ENCODE data around the gene SPATA18. TPM values are rescaled to one million over a fixed set of nuclear protein-coding genes. Genes with fewer than 3 reads are reported as not detected.

SPATA18 gene
- total and polyA plus RNA-seq, 2 of the 13 experiments (the other 11 are each of a cell fraction or from before 2014, with no cell fraction given), result 5.7 to 13.2 TPM

GRCh38 chr4:52054254-52054653 is 3.1 kb downstream of the SPATA18 start (continued):
- TF ChIP-seq ZMAT3 (CRISPR knock-in tag; conservative IDR thresholded peaks at IDR 0.05) (no peak), ZNF670 (CRISPR knock-in tag; IDR thresholded peaks at IDR 0.05; ENCODE audit: borderline replicate concordance) (no peak), DZIP1 (CRISPR knock-in tag; IDR thresholded peaks at IDR 0.05) (no peak), ZNF567 (CRISPR knock-in tag; IDR thresholded peaks at IDR 0.05; ENCODE audit: borderline replicate concordance) (no peak), ZNF674 (CRISPR knock-in tag; IDR thresholded peaks at IDR 0.05; ENCODE audit: low read depth) (no peak), TBX2 (CRISPR knock-in tag; IDR thresholded peaks at IDR 0.05; ENCODE audit: borderline replicate concordance) (no peak)

- no peaks in the 10 kb centered on the region for H3K27me3 ChIP-seq (ENCODE audit: control insufficient read depth in 1 of 2, insufficient read depth in 2 of 2, low read length in 2 of 2)
- no TSS peak for BruUV-seq (replicated peaks)
- TF ChIP-seq RFXANK (CRISPR knock-in tag; IDR thresholded peaks at IDR 0.05), result no peak
- H3K79me2 ChIP-seq (ENCODE audit: insufficient read depth, low read length), result no peaks in the 10 kb centered on the region
- peaks cover 14% of the 10 kb centered on the region for H3K4me1 ChIP-seq (ENCODE audit: insufficient read depth, low read length)
- no peak overlapping the region for H3K4me3 ChIP-seq (replicated peaks in 1 of 3; ENCODE audit: insufficient read depth in 1 of 3, low read depth in 2 of 3, low read length in 3 of 3)
- intact Hi-C loops (cut with micrococcal nuclease; ENCODE audit: unreplicated experiment) (no loop called here), in situ Hi-C loops (cut with HindIII; ENCODE audit: extremely low pct_ligation_motif_present, low pct_unique_long_range_greater_than_20kb) (no loop called here)
- DNase-seq (ENCODE audit: low spot score), result no peak
- H3K36me3 ChIP-seq (replicated peaks in 1 of 2; ENCODE audit: control insufficient read depth in 1 of 2, insufficient read depth in 2 of 2, low read length in 2 of 2), result 0 out of 5 replicates have a peak, but pooled peaks cover 0 to 5% of the 10 kb centered on the region in 2 experiments
- no peaks in the 10 kb centered on the region for H3K9me3 ChIP-seq (ENCODE audit: low read length)
- no peak overlapping the region for H2AFZ ChIP-seq (ENCODE audit: low read length)
- no peak for ATAC-seq
- H3K9ac ChIP-seq (ENCODE audit: insufficient read depth, low read depth, low read length), result no peak overlapping the region
- POLR2A ChIA-PET, result no interaction called here
- H3K4me2 ChIP-seq (ENCODE audit: low read depth, low read length), result no peak overlapping the region
- H4K20me1 ChIP-seq (ENCODE audit: insufficient read depth, low read length), result no peaks in the 10 kb centered on the region
- no peak overlapping the region for H3K27ac ChIP-seq (ENCODE audit: extremely low read length, insufficient read depth, low read length)
- CTCF ChIA-PET (ENCODE audit: low intra/inter-chr PET ratio, low total read pairs), result no interaction called here
- no peak for FAIRE-seq
Observed at GRCh38 chr4:52057196-52057595, 6.1 kb downstream of the SPATA18 start.

Measured in HepG2 (cell line).